GM12872 (cell line): ENCODE data around the gene DAZAP2.

Experiments
- TF ChIP-seq, protein P1 (sequence below): IDR thresholded peaks from 3 replicates; pipeline ENCODE4 v1.5.1; 2011; ENCODE audit warnings: low read depth, mild to moderate bottlenecking, low read length, moderate library complexity; ENCODE audit not compliant: insufficient read depth

Gene DAZAP2

DNA sequence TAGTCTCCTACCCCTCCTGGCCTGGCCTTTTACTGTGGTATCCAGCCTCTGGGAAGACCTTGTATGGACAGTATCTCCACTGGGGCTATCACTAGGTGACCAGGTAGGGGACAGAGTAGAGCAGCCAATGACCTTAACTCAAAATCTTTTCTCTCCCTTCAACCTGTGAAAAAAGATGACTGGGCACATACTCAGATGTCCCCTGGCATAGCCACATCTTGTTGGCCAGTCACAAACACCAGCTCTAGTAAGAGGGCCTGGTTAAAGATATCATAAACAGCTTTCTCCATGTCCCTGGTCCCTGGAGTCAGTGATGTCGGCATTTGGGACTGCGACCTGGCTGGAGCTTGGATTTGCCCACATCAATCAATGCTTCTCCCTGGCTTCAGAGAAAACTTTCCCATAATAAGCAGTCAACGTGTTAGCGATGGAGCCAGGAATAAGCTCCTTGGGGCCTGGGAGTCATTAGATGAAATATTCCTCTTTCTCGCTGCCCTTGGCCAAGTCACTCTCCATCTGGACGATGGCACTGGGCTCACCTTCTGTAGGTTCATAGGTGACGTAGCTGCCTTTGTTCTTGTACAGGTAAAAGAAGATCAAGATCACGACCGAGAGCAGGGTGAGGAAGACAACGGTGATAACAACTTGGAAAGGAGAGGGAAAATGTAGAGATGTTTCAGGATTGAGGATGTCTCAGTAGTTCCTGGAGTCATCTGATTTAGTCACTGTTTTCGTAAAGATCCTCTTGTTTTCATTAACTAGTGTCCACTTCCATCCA, 7.0 kb downstream of the DAZAP2 start:
- TF ChIP-seq, protein P1, sequence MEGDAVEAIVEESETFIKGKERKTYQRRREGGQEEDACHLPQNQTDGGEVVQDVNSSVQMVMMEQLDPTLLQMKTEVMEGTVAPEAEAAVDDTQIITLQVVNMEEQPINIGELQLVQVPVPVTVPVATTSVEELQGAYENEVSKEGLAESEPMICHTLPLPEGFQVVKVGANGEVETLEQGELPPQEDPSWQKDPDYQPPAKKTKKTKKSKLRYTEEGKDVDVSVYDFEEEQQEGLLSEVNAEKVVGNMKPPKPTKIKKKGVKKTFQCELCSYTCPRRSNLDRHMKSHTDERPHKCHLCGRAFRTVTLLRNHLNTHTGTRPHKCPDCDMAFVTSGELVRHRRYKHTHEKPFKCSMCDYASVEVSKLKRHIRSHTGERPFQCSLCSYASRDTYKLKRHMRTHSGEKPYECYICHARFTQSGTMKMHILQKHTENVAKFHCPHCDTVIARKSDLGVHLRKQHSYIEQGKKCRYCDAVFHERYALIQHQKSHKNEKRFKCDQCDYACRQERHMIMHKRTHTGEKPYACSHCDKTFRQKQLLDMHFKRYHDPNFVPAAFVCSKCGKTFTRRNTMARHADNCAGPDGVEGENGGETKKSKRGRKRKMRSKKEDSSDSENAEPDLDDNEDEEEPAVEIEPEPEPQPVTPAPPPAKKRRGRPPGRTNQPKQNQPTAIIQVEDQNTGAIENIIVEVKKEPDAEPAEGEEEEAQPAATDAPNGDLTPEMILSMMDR, result no peak

DNA sequence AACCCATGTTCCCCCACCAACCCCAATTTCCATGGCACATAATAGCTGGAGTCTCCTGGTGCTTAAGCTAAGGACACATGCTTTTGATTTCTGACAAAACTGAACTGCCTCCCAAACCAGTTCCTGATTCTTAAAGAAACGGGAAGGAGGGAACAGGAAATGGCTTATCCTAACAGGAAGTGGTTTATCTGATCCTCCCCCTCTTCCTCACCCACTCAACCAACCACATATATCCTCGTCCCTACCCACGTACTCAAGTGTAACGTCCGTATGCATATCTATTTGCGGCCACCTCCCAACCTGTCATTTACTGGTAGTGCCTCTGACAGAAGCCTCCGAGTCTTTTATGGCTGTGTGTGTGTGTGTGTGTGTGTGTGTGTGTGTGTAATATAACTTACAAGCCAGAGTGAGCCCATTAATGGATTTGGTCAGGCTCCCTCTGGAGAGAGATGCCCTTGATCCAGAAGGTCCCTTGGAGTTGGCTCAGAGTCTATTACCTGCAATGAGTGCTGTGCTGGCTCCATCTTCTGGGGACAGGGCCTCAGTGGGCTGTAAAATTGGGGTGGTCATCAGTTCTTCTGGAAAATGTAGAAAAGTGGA, 7.7 kb downstream of the DAZAP2 start:
- TF ChIP-seq, protein P1, result 0 out of 3 replicates have a peak, but pooled peaks have one; percentile 24

DNA sequence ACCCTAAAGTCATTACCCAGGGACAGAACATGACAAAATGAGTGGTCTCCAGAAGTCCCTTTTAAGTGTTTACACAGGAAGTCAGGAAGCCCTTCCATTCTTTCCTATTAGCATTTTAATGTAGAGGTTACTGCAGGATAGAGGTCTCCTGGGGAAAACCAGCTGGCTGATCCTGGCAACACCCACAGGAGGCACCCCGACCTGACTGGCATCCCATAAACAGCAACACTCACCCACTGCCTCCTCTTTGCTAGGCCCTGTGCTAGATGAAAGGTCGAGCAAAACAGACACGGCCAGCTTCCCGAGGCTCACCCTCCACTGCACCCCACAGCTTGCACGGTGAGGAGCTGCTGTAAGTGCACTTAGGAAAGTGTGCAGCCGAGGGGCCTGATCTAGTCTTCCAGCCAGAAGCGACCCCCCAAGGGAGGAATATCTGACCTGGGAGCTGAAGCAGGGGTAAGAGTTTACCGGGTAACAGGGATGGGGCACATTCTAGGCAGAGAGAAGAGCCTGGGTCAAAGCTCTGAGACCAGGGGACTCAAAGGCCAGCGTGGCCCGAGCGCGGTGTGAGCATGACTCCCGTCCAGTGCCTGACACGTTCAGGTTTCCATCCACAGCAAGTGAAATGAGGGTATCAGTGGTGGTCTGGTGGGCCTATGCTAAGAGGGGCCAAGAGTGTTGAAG, 9.0 kb downstream of the DAZAP2 start:
- TF ChIP-seq, protein P1, result no peak

DNA sequence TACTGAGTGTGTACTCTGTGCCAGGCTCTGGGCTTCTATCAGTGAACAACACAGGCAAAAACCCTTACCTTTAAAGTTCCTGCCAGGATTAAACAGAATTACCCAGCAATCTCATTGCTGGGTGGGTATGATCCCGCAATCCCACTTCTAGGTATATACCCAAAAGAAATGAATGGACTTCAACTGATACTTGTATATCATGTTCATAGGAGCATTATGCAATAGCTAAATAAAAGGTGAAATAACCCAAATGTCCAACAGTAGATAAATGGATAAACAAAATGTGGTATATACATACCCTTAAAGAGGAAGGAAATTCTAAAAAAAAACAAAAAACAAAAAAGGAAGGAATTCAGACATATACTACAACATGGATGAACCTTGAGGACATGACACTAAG, 14.7 kb downstream of the DAZAP2 start:
- TF ChIP-seq, protein P1, result no peak

DNA sequence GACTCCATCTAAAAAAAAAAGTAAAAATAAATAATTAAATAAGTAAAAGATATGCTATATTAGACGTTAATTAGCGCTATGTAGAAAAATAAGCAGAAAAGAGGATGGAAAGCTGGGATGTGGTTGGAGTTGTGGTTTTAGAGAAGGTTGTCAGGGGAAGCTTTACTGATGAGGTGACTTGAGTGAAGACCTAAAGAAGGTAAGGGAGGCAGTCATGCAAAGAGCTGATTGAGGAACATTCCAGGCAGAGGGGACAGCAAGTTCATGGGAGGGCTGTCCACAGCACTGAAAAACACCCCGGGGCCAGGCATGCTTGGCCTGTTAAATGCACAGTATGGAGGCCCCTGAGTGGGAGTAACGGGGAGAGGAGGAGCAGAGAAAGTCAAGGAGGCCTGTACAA, 15.9 kb downstream of the DAZAP2 start:
- TF ChIP-seq, protein P1, result no peak

DNA sequence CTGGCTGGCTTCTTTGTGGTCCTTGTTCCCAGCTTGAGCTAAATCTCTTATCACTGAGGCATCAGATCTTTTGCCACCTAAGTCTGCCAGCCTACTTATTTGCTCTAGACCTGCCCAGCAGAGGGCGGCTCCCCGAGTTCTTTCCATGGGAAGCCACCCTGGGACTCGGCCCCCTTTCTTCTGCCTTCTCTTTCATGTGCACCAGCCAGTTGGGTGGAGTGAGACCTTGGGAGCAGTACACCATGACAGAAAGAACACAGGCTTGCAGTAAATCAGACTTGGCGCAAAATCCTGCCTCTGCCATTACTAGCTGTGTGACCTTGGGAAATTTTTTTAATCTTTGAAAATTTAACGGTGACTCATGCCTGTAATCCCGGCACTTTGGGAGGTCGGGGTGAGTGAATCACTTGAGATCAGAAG, 24.1 kb downstream of the DAZAP2 start:
- TF ChIP-seq, protein P1, result peak; percentile 56; the same call in 2 of the 3 replicates

DNA sequence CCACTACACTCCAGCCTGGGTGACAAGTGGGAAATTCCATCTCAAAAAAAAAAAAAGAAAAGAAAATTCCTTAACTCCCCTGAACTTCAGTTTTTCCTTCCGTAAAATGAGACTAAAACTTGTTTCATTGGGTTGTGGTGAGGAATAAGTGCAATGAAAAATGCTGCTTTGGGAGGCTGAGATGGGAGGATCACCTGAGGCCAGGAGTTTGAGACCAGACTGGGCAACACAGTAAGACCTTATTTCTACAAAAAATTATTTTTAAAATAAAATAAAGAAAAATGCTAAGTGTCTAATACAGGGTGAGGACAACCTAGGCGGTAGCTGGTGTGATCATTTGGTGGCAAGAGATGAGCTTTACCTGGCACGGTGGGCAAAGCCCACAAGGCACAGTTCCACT, 24.7 kb downstream of the DAZAP2 start:
- TF ChIP-seq, protein P1, result no peak
